HUES6 (cell line): Measurements from ENCODE around the gene ARHGAP22.

Experiments
- H3K27ac ChIP-seq: 2 replicates; pipeline ENCODE4 v1.7.0; 2013; ENCODE audit warnings: low read depth, mild to moderate bottlenecking, low read length, inconsistent platforms
- H3K27me3 ChIP-seq: 2 replicates; pipeline ENCODE4 v1.6.1; 2013; ENCODE audit warnings: low read length; ENCODE audit not compliant: control insufficient read depth, insufficient read depth
- H3K36me3 ChIP-seq: 2 replicates; pipeline ENCODE4 v1.6.1; 2013; ENCODE audit warnings: low read length; ENCODE audit not compliant: control insufficient read depth, insufficient read depth
- H3K4me1 ChIP-seq: 2 replicates; pipeline ENCODE4 v1.6.1; 2013; ENCODE audit warnings: low read length; ENCODE audit not compliant: control insufficient read depth, insufficient read depth
- H3K4me3 ChIP-seq: 2 replicates; pipeline ENCODE4 v1.5.1; 2013; ENCODE audit warnings: low read depth, low read length
- H3K9ac ChIP-seq: one replicate; pipeline ENCODE4 v1.6.1; 2013; ENCODE audit warnings: mild to moderate bottlenecking, low read length
- H3K9me3 ChIP-seq: 2 replicates; pipeline ENCODE4 v1.6.1; 2013; ENCODE audit warnings: low read depth, low read length; ENCODE audit not compliant: control insufficient read depth, insufficient read depth

ARHGAP22 gene

DNA sequence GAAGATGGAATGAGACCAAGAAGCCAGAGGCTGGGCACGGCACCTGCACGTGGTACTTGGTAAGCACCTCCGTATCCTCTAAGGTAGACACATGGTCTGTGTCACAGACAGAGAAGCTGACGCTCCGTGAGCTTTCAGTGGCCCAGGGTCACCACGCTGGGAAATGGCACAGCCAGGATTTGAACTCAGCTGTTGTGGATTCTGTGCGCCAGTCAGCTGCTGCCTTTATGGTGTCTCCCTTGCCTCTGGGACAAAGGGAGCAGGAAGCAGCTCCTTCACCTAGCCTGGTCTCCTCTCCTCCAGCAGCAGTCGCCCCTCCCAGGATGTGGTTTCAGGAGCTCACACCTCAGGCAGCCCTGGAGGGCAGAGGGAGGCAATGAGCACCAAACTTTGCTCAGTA is 110.8 kb downstream of the ARHGAP22 start:
- no peak overlapping the region for H3K4me3 ChIP-seq
- no peak overlapping the region for H3K9ac ChIP-seq
- no peaks in the 10 kb centered on the region for H3K36me3 ChIP-seq
- no peaks in the 10 kb centered on the region for H3K9me3 ChIP-seq
- peaks cover 21% of the 10 kb centered on the region; the same call in 1 of the 2 replicates for H3K4me1 ChIP-seq
- H3K27ac ChIP-seq = no peak overlapping the region
- H3K27me3 ChIP-seq = no peaks in the 10 kb centered on the region

DNA sequence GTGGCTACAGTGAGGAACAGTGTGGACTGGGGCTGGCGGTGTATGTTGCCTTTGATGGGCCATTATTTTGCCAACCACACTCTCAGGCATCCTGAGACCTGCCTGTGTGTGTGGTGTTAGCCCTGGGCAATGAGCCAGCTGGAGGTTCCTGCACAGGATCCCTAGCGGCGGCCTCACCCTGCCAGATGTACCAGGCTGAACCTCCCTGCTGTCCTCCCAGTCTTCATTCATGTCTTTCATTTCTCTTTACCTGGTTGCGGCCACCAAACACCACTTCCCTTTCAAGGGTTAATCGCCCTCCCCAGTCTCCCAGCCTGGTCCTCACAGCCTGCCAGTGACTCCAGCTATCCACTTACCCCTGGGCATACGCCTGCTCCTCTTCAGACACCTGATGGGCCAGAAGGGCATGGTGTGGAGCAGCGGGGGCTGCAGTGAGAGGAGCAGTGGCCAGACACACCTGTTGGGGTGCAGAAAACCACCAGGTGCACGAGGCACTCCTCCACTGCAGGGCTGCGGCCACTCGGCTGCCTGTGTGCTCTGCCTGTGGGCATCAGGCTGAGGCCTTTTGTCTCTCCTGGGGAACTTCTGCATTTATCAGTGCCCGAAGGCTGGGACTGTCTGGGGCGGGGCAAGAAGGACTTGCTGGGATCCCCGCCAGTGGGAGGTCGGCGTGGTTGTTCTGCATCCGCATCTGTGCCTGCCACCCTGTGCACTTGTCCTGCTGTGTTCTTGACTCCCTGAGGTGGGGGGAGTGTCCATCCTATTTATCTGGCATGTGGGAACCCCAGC is 111.6 kb downstream of the ARHGAP22 start:
- H3K27me3 ChIP-seq = no peaks in the 10 kb centered on the region
- no peaks in the 10 kb centered on the region for H3K9me3 ChIP-seq
- H3K27ac ChIP-seq = no peak overlapping the region
- no peaks in the 10 kb centered on the region for H3K36me3 ChIP-seq
- H3K4me3 ChIP-seq = no peak overlapping the region
- no peak overlapping the region for H3K9ac ChIP-seq
- peaks cover 21% of the 10 kb centered on the region; the same call in 1 of the 2 replicates for H3K4me1 ChIP-seq

DNA sequence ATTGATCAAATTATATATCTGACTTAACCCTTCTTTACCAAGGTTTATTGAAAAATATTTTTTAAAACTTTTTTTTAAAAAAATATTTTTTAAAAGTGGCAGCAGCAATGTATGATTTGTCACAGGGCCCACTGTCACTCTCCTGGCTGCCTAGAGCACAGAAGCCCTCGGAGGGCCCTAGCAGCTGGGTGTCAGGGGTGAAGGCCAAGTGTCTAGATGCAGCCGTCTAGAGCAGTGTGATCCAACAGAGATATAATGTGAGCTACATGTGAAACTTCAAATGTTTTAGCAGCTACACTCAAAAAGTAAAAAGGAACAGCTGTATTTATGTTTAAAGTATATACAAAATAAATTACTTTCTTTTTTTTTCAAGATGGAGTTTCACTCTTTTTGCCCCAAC is 112.7 kb downstream of the ARHGAP22 start:
- no peak overlapping the region for H3K9ac ChIP-seq
- no peak overlapping the region for H3K4me3 ChIP-seq
- peaks cover 16% of the 10 kb centered on the region; the same call in 1 of the 2 replicates for H3K4me1 ChIP-seq
- H3K9me3 ChIP-seq = no peaks in the 10 kb centered on the region
- H3K36me3 ChIP-seq = no peaks in the 10 kb centered on the region
- H3K27ac ChIP-seq = no peak overlapping the region
- H3K27me3 ChIP-seq = no peaks in the 10 kb centered on the region

DNA sequence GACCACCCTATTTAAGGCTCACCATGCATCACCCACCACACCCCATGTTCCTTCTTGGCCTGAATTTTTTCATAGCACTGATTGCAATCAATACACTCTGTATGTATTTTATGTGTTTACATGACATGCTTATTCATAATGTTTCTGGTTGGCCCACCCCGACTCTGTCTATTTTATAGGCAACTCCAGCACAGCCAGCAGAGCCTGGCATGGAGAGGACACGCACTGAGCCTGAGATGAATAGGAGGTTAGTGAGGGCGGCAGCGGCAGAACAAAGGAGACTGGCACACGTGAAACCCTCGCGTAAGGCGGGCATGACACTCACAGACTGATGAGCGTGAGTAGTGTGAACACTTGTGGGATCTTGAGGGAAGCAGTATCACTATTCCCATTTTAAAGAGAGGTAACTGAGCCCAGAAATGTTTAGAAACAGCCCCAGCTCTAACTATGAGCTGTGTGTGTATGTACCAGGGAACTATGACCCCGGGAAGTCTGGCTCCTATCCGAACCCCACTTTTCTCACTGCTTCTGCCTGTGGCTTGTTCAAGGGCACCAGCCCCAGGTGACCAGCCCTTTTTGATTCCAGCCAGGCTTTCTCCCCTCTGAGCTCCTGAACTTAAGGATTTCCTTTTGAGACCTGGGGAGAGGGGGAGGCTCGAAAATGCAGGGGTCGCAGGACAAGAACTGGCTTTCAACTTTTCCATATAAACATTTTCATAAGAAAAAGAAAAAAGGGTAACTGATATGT is 113.3 kb downstream of the ARHGAP22 start:
- Histone ChIP-seq H3K4me3 (no peak overlapping the region), H3K27ac (no peak overlapping the region), H3K4me1 (peaks cover 14% of the 10 kb centered on the region; the same call in 1 of the 2 replicates), H3K9me3 (no peaks in the 10 kb centered on the region), H3K36me3 (no peaks in the 10 kb centered on the region), H3K27me3 (no peaks in the 10 kb centered on the region), H3K9ac (no peak overlapping the region)

GRCh38 chr10:48490946-48491345 is 113.9 kb downstream of the ARHGAP22 start:
- Histone ChIP-seq H3K27me3 (no peaks in the 10 kb centered on the region), H3K9me3 (no peaks in the 10 kb centered on the region), H3K9ac (no peak overlapping the region), H3K4me1 (peaks cover 14% of the 10 kb centered on the region; the same call in 1 of the 2 replicates), H3K4me3 (no peak overlapping the region), H3K36me3 (no peaks in the 10 kb centered on the region), H3K27ac (no peak overlapping the region)

GRCh38 chr10:48490571-48490940 is 114.3 kb downstream of the ARHGAP22 start:
- Histone ChIP-seq H3K27ac (no peak overlapping the region), H3K27me3 (no peaks in the 10 kb centered on the region), H3K4me1 (peaks cover 14% of the 10 kb centered on the region; the same call in 1 of the 2 replicates), H3K36me3 (no peaks in the 10 kb centered on the region), H3K9me3 (no peaks in the 10 kb centered on the region), H3K9ac (no peak overlapping the region), H3K4me3 (no peak overlapping the region)

DNA sequence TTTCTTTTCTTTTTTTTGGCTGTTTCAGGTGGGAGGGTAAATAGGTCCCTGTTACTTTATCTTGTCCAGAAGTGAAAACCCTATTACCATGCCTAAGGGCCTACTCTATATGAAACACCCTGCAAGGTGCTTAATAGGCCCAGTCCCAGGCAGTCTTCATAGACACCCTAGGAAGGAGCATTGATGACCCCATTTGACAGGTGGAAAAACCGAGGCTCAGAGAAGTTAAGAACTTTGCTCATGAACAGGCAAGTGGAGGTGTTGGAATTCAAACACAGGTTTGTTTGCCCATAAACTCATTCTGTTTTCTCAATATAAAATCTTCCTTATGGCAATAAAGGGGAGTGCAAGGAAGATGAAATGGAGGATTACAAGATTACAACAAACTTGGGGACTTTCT is 115.8 kb downstream of the ARHGAP22 start:
- no peaks in the 10 kb centered on the region for H3K9me3 ChIP-seq
- no peaks in the 10 kb centered on the region for H3K27me3 ChIP-seq
- no peaks in the 10 kb centered on the region for H3K36me3 ChIP-seq
- no peak overlapping the region for H3K4me3 ChIP-seq
- H3K9ac ChIP-seq = no peak overlapping the region
- no peak overlapping the region for H3K27ac ChIP-seq
- H3K4me1 ChIP-seq = peaks cover 17% of the 10 kb centered on the region

DNA sequence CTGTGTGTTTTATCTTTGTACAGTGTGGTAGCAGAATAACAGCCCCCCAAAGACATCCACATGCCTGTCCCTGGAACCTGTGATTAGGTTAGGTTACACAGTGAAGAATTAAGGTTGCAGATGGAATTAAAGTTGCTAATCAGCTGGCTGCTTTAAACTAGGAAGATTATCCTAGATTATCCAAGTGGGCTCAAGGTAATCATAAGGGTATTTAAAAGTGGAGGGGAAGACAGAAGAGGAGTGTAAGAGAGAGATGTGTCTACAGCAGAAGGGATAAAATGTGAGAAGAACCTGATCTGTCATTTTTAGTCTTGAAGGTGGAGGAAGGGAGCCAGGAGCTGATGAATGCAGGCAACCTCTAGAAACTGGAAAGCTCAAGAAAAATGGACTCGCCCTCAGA is 117.6 kb downstream of the ARHGAP22 start:
- H3K9me3 ChIP-seq = no peaks in the 10 kb centered on the region
- no peak overlapping the region for H3K4me3 ChIP-seq
- H3K36me3 ChIP-seq = no peaks in the 10 kb centered on the region
- H3K27me3 ChIP-seq = no peaks in the 10 kb centered on the region
- no peak overlapping the region for H3K27ac ChIP-seq
- H3K4me1 ChIP-seq = peaks cover 11% of the 10 kb centered on the region
- no peak overlapping the region for H3K9ac ChIP-seq

DNA sequence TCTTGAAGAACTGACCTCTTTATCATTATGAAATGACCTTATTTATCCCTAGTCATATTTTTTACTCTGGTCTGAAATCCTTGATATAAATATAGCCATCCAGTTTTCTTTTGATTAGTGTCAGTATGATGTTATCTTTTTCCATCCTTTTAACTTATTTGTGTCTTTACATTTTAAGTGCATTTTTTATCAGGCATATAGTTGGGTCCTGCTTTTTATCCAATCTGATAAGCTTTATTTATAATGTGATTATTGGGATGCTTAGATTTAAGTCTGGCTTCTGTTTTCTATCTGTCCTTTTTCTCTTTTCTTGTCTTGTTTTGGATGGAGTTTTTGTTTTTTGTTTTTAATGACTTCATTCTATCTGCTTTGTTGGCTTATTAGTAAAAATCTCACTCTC is 119.2 kb downstream of the ARHGAP22 start:
- H3K4me3 ChIP-seq = no peak overlapping the region
- H3K9me3 ChIP-seq = no peaks in the 10 kb centered on the region
- no peak overlapping the region for H3K9ac ChIP-seq
- H3K27me3 ChIP-seq = no peaks in the 10 kb centered on the region
- H3K4me1 ChIP-seq = peaks cover 13% of the 10 kb centered on the region
- no peaks in the 10 kb centered on the region for H3K36me3 ChIP-seq
- H3K27ac ChIP-seq = no peak overlapping the region

- Histone ChIP-seq H3K9me3 (no peaks in the 10 kb centered on the region), H3K27ac (no peak overlapping the region), H3K27me3 (no peaks in the 10 kb centered on the region), H3K4me3 (no peak overlapping the region), H3K36me3 (no peaks in the 10 kb centered on the region), H3K4me1 (peaks cover 13% of the 10 kb centered on the region), H3K9ac (no peak overlapping the region)
Measured at GRCh38 chr10:48484911-48485310, 120.0 kb downstream of the ARHGAP22 start.

DNA sequence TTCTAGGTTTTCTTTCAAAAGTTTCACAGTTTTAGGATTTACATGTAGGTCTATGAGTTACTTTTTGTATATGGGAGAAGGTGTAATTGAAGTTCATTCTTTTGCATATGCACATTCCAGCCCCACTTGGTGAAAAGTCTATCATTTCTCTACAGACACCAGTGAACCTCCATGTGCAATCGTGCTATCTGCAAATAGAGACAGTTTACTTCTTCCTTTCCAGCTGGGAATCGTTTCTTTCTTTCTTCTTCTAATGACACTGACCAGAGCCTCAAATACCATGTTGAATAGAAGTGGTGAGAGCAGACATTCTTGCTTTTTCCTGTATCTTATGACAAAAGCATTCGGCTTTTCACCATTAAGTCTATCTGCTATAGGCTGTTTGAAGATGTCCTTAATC is 122.7 kb downstream of the ARHGAP22 start:
- Histone ChIP-seq H3K9ac (no peak overlapping the region), H3K36me3 (no peaks in the 10 kb centered on the region), H3K4me1 (peaks cover 18% of the 10 kb centered on the region), H3K9me3 (no peaks in the 10 kb centered on the region), H3K27ac (no peak overlapping the region), H3K4me3 (no peak overlapping the region), H3K27me3 (no peaks in the 10 kb centered on the region)
